Tibial artery (tissue), 4 donors: ENCODE measurements around the gene GRIK5.
"Not testable (repeated sequence)": the region's sequence is repeated elsewhere in the genome, so short reads cannot be mapped to it uniquely, and the experiment has no call there.

Experiments
- DNase-seq, 2 donors: peaks; one replicate each; pipeline ENCODE4 v3.0.0-alpha.2; 2019
- H3K27ac ChIP-seq, 2 donors: fragments of 200-600 bp; sonication (generic) in 1 of 2; 1 replicate in 1 of 2; 2 replicates in 1 of 2; pipeline ENCODE4 v1.5.1; 2018 to 2019; ENCODE audit warnings: mild to moderate bottlenecking in 1 of 2
- H3K27me3 ChIP-seq, 2 donors: fragments of 200-600 bp; sonication (generic) in 1 of 2; one replicate each; pipeline versions ENCODE4 v1.5.1 to v1.6.0; 2016 to 2019
- H3K36me3 ChIP-seq, 3 donors: fragments of 200-600 bp; sonication (generic) in 2 of 3; one replicate each; pipeline ENCODE4 v1.5.1; 2016 to 2019; ENCODE audit warnings: mild to moderate bottlenecking in 2 of 3
- H3K4me1 ChIP-seq, 4 donors: fragments of 200-600 bp; sonication (generic) in 2 of 4; 1 replicate in 3 of 4; 2 replicates in 1 of 4; pipeline ENCODE4 v1.5.1; 2016 to 2019
- H3K4me3 ChIP-seq, 2 donors: fragments of 200-600 bp; sonication (generic) in 1 of 2; 1 replicate in 1 of 2; 2 replicates in 1 of 2; pipeline ENCODE4 v1.5.1; 2018 to 2019; ENCODE audit warnings: mild to moderate bottlenecking in 2 of 2
- H3K9me3 ChIP-seq, 3 donors: fragments of 200-600 bp; sonication (generic) in 1 of 3; one replicate each; pipeline ENCODE4 v1.5.1; 2016 to 2019
- intact Hi-C: fragments of 100-400 bp; cut with DNase I; formaldehyde crosslinking; loops from one replicate; pipeline ENCODE4 v1.15.0; 2023; ENCODE audit warnings: low total_unique reads
- TF ChIP-seq, protein P1 (sequence below), 2 experiments: fragments of 200-600 bp in 1 of 2; fragments of 450-650 bp in 1 of 2; IDR thresholded peaks; one replicate each; pipeline ENCODE4 v1.5.1; 2017 to 2019; ENCODE audit warnings: antibody characterized with exemption in 2 of 2, mild to moderate bottlenecking in 1 of 2, moderate library complexity in 1 of 2

The GRIK5 gene

DNA sequence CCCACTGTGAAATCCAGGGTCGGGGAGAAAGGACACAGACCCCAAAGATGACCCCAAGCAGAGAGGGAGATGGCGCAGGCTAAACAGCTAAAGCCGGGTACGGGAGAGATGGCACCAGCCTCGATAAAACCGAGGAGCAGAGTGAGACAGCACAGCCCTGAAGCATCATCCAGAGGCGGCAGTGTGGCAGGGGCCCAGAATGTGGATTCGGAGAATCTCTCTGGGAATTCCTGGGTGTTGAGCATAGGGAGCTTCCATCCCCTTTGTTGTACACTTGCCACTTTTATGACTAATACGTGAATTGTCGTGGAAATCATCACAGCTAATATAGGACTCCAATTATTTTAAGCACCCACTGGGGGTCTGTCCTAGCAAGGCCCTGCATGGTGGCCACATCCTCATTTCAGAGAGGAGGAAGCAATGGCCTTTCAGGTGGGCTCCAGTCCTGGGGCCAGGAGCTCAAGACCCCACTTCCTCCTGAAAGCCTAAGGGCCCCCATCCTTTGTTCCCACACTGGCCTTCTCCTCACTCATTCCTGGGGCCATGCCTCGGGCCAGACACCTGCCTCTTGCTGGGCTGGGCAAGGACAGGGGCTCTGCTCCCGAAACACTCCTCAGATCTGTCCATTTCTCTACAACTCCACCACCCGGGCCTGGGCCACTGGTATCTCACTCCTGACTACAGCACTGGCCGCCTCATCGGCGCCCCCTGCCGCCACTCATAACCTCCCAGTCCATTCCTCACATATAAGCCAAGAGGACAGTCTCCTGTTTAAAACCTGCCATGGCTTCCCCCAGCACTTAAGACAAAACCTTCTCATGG lies 46.7 kb downstream of the GRIK5 start:
- no peak overlapping the region for H3K27ac ChIP-seq
- no peak overlapping the region for H3K4me3 ChIP-seq
- TF ChIP-seq, protein P1, sequence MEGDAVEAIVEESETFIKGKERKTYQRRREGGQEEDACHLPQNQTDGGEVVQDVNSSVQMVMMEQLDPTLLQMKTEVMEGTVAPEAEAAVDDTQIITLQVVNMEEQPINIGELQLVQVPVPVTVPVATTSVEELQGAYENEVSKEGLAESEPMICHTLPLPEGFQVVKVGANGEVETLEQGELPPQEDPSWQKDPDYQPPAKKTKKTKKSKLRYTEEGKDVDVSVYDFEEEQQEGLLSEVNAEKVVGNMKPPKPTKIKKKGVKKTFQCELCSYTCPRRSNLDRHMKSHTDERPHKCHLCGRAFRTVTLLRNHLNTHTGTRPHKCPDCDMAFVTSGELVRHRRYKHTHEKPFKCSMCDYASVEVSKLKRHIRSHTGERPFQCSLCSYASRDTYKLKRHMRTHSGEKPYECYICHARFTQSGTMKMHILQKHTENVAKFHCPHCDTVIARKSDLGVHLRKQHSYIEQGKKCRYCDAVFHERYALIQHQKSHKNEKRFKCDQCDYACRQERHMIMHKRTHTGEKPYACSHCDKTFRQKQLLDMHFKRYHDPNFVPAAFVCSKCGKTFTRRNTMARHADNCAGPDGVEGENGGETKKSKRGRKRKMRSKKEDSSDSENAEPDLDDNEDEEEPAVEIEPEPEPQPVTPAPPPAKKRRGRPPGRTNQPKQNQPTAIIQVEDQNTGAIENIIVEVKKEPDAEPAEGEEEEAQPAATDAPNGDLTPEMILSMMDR (IDR thresholded peaks at IDR 0.05), result no peak
- no peak for DNase-seq
- H3K9me3 ChIP-seq, result no peaks in the 10 kb centered on the region
- peaks cover 10 to 21% (median 11%) of the 10 kb centered on the region in 3 donors for H3K36me3 ChIP-seq
- H3K27me3 ChIP-seq, result no peaks in the 10 kb centered on the region
- peaks cover 0 to 17% (median 12%) of the 10 kb centered on the region in 4 donors for H3K4me1 ChIP-seq
- intact Hi-C loops, result no loop called here

DNA sequence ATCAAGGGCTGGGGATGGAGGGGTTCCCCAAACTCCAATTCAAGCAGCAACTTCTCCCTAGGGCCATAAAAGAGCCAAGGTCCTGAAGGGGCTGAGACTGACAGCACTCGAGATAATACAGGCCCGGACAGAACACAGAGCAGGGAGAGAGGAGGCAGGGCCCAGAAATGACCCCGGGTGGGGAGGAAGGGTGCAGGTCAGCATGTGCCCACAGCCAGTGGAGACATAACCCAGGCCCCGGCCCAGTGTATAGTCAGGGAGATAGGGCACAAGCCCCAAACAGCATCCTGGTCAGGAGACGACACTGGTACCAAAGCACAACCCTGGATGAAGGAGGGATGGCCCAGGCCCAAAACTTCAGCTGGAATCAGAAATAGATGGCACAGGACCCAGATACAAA lies 47.4 kb downstream of the GRIK5 start:
- TF ChIP-seq, protein P1 (IDR thresholded peaks at IDR 0.05), result no peak
- no peak overlapping the region for H3K27ac ChIP-seq
- no peaks in the 10 kb centered on the region for H3K9me3 ChIP-seq
- intact Hi-C loops, result no loop called here
- DNase-seq, result no peak
- H3K27me3 ChIP-seq, result no peaks in the 10 kb centered on the region
- peaks cover 10 to 21% (median 11%) of the 10 kb centered on the region in 3 donors for H3K36me3 ChIP-seq
- H3K4me3 ChIP-seq, result no peak overlapping the region
- H3K4me1 ChIP-seq, result peaks cover 0 to 17% (median 12%) of the 10 kb centered on the region in 4 donors

DNA sequence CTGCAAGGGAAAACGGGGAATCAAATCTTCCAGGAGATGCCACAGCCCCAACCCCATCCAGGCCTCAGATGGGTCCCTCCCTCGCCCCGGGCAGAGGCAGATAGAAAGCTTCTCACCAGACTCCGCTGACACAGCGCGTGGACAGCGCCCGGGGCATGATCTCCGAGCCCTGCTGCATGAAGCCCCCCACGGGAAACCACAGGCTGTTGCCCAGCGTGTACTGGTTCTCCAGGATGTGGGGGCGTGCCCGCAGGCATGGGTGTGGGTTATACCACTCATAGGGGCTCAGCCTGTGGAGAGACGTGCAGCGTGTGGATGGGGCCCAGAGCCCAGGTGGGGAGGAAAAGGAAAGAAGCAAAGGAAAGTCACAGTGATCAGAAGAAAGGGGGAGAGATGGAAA lies 48.8 kb downstream of the GRIK5 start:
- Histone ChIP-seq H3K27me3 (no peaks in the 10 kb centered on the region), H3K36me3 (peaks cover 10 to 25% (median 11%) of the 10 kb centered on the region in 3 donors), H3K27ac (no peak overlapping the region), H3K4me3 (no peak overlapping the region), H3K4me1 (peaks cover 0 to 17% (median 12%) of the 10 kb centered on the region in 4 donors), H3K9me3 (no peaks in the 10 kb centered on the region)
- TF ChIP-seq, protein P1 (IDR thresholded peaks at IDR 0.05), result no peak
- intact Hi-C loops, result no loop called here
- no peak for DNase-seq

DNA sequence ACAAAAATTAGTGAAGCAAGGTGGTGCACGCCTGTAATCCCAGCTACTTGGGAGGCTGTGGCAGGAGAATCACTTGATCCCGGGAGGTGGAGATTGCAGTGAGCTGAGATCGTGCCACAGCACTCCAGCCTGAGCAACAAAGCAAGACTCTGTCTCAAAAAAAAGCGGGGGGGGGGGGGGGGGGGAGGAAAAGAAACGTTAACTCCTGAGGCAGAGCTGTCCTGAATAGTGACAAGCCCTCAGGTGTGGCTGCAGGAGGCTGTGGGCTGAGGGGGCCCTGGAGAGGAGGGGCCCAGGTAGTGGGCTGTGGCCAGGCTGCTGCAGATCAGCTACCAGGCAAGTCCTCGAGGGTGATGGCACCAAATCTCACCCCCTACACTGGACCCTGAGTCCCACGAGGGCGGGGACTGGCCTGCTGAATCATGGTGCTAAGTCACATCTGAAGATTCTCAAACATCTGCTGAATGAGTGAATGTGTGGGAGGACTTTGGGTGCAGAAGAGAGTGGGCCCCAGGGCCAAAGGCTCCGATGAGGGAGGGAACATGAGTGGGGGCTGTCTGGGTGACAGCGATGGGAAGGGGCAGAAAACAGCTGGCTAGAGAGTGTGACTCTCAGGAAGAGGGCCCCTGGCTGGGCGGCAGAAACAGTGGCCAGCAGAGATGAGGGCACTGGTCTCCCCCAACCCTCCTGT lies 51.4 kb downstream of the GRIK5 start:
- H3K4me3 ChIP-seq, result no peak overlapping the region
- TF ChIP-seq, protein P1 (IDR thresholded peaks at IDR 0.05), result no peak
- intact Hi-C loops, result no loop called here
- peaks cover 10 to 25% (median 11%) of the 10 kb centered on the region in 3 donors for H3K36me3 ChIP-seq
- H3K27me3 ChIP-seq, result no peaks in the 10 kb centered on the region
- DNase-seq, result no peak
- peaks cover 0 to under 1% (median 0%) of the 10 kb centered on the region in 4 donors for H3K4me1 ChIP-seq
- no peak overlapping the region for H3K27ac ChIP-seq
- no peaks in the 10 kb centered on the region for H3K9me3 ChIP-seq

DNA sequence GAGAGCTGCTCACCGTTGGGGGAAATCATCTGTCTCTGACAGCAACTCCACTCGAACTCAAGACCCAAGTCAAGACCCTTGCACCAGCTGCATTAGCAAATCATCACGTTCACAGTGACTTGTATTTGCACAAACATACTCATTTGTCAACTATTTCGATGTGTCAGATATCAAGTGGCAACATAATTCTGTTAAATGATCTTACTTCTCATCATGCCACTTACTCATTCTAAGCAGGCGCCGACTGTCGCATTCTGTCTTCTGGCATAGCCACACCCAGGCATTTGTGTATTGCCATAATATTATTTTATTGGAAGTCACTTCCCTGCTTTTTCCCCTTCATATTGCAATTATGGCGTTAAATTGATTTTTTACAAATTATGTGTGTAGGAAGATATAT lies 53.0 kb downstream of the GRIK5 start:
- Histone ChIP-seq H3K27ac (no peak overlapping the region), H3K27me3 (no peaks in the 10 kb centered on the region), H3K36me3 (peaks cover 10 to 23% (median 11%) of the 10 kb centered on the region in 3 donors), H3K4me3 (no peak overlapping the region), H3K9me3 (no peaks in the 10 kb centered on the region), H3K4me1 (no peaks in the 10 kb centered on the region)
- DNase-seq, result no peak
- TF ChIP-seq, protein P1 (IDR thresholded peaks at IDR 0.05), result no peak
- intact Hi-C loops, result no loop called here

DNA sequence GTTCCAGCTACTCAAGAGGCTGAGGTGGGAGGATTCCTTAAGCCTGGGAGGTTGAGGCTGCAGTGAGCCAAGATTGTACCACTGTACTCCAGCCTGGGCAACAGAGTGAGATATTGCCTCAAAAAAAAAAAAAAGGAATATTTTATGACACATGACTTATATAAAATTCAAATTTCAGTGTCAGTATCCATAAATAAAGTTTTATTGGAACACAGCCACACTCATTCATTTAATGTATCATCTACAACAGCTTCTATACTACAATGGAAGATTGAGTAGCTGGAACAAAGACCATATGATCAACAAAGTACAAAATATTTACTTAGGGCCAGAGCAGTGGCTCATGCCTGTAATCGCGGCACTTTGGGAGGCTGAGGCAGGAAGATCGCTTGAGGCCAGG lies 57.3 kb downstream of the GRIK5 start:
- DNase-seq, H3K27me3 ChIP-seq, H3K9me3 ChIP-seq, H3K4me3 ChIP-seq, H3K27ac ChIP-seq, intact Hi-C loops, H3K4me1 ChIP-seq: not testable (repeated sequence)
- peaks cover 0 to 11% (median 0%) of the 10 kb centered on the region in 3 donors for H3K36me3 ChIP-seq
